H1 (cell line): ENCODE measurements around the gene GRIN2C. TPM values are rescaled to one million over a fixed set of nuclear protein-coding genes. Genes with fewer than 3 reads are reported as not detected.

ENCODE experiments used
- ASH2L ChIP-seq: fragments of 200-600, 300-600 bp; sonication (generic); IDR thresholded peaks from one replicate; pipeline ENCODE4 v1.7.1; 2017; ENCODE audit warnings: low read length
- CBX5 ChIP-seq: fragments of 300-800, 300-1000 bp; sonication (generic); IDR thresholded peaks from 2 replicates; pipeline ENCODE4 v1.7.1; 2016; ENCODE audit warnings: antibody characterized with exemption, low read length, low read depth
- CHD7 ChIP-seq: fragments of 300-600 bp; sonication (generic); IDR thresholded peaks from 2 replicates; pipeline ENCODE4 v1.7.1; 2012; ENCODE audit warnings: low read length, moderate library complexity, mild to moderate bottlenecking, inconsistent platforms; ENCODE audit not compliant: insufficient replicate concordance
- RAD21 ChIP-seq, 2 experiments: IDR thresholded peaks in 1 of 2; conservative IDR thresholded peaks in 1 of 2; 2 replicates each; pipeline ENCODE4 v1.6.1; 2011; ENCODE audit warnings: low read depth in 2 of 2, low read length in 2 of 2, improper control_type of control experiment in 1 of 2, inconsistent platforms in 1 of 2, mild to moderate bottlenecking in 1 of 2, moderate library complexity in 1 of 2
- RNF2 ChIP-seq: fragments of 200-900, 300-1000 bp; sonication (generic); IDR thresholded peaks from 2 replicates; pipeline ENCODE4 v1.7.1; 2016; ENCODE audit warnings: borderline replicate concordance, low read depth, mild to moderate bottlenecking, antibody characterized with exemption, low read length; ENCODE audit not compliant: poor library complexity, severe bottlenecking; ENCODE audit errors: missing control alignments
- RXRA ChIP-seq: IDR thresholded peaks from 2 replicates; pipeline ENCODE4 v1.6.1; 2011; ENCODE audit warnings: low read depth, mild to moderate bottlenecking, low read length, moderate library complexity; ENCODE audit not compliant: insufficient read depth
- SP4 ChIP-seq: IDR thresholded peaks from 2 replicates; pipeline ENCODE4 v1.6.1; 2012; ENCODE audit warnings: low read length, inconsistent platforms
- polyA plus RNA-seq, 7 experiments: library from polyadenylated mRNA; depleted of rRNA in 3 of 7; stranded (reverse) in 5 of 7; unstranded in 2 of 7; fragments of >200 nt in 5 of 7; fragments of 200-250 nt in 2 of 7; gene quantifications; 1 replicate in 5 of 7; 2 replicates in 1 of 7; 4 replicates in 1 of 7; pipeline versions ENCODE4 v1.2.1 to v1.2.3, GENCODE V29; 2011 to 2013; ENCODE audit warnings: missing spikeins in 2 of 7, mixed read lengths in 2 of 7
- total RNA-seq: library from RNA; stranded (reverse); fragmentation: NEBNext Ultra II Directional; extraction: Animal tissue kit (Norgen Biotek cat#: 25700); gene quantifications from 2 replicates; pipeline ENCODE4 v1.2.1, GENCODE V29; 2021

Gene GRIN2C
- total and polyA plus RNA-seq, 2 of the 8 experiments (the other 6 are each of a cell fraction or from before 2014, with no cell fraction given): 0.06 to 0.07 TPM

- TF ChIP-seq CHD7 (no peak), ASH2L (no peak), CBX5 (no peak), SP4 (no peak), RXRA (no peak), RNF2 (peak; percentile 69), RAD21 (IDR thresholded peaks at IDR 0.05 in 1 of 2, conservative IDR thresholded peaks at IDR 0.05 in 1 of 2; ENCODE audit: low read depth in 2 of 2, low read length in 2 of 2) (no peak)
These were observed 8.0 kb downstream of the GRIN2C start (continued) for GRCh38 chr17:74851612-74852236.
